CD4-positive, alpha-beta T cell (primary cell): Measurements from ENCODE around the gene ARF6. TPM values are rescaled to one million over a fixed set of nuclear protein-coding genes. Genes with fewer than 3 reads are reported as not detected.

Experiments
- ATAC-seq: fragments of 200-7000 bp; cut with Tn5 transposase; one replicate; pipeline ENCODE4 v1.10.0; 2022; ENCODE audit warnings: mild to moderate bottlenecking; ENCODE audit not compliant: poor library complexity
- CTCF ChIA-PET: fragments of 350-600 bp; sonication (Branson Sonifier 250); formaldehyde crosslinking; loops from one replicate; lab custom pipeline; 2021; ENCODE audit warnings: antibody characterized with exemption, inconsistent platforms; lab: Charles Lee
- POLR2A ChIA-PET: fragments of 350-600 bp; sonication (Branson Sonifier 250); formaldehyde crosslinking; loops from one replicate; lab custom pipeline; 2021; ENCODE audit warnings: antibody characterized with exemption, inconsistent platforms; lab: Charles Lee
- DNase-seq, 14 experiments: peaks; one replicate each; pipeline ENCODE4 v3.0.0-alpha.2; 2013 to 2020; ENCODE audit warnings: mixed read lengths in 2 of 14
- H3K27ac ChIP-seq, 2 donors: one replicate each; pipeline versions ENCODE4 v1.5.1 to v1.7.0; 2013; ENCODE audit warnings: low read length in 2 of 2, low read depth in 1 of 2, mild to moderate bottlenecking in 1 of 2
- H3K27me3 ChIP-seq, 2 experiments: 1 replicate in 1 of 2; 2 replicates in 1 of 2; pipeline versions ENCODE4 v1.6.1 to v1.7.0; 2013; ENCODE audit warnings: low read length in 2 of 2, control low read depth in 1 of 2, mild to moderate bottlenecking in 1 of 2, moderate library complexity in 1 of 2; ENCODE audit not compliant: insufficient read depth in 2 of 2, control insufficient read depth in 1 of 2
- H3K36me3 ChIP-seq: one replicate; pipeline ENCODE4 v1.6.1; 2013; ENCODE audit warnings: low read length, control low read depth; ENCODE audit not compliant: insufficient read depth
- H3K4me1 ChIP-seq: one replicate; pipeline ENCODE4 v1.6.1; 2013; ENCODE audit warnings: low read length, control low read depth; ENCODE audit not compliant: insufficient read depth
- H3K4me3 ChIP-seq: one replicate; pipeline ENCODE4 v1.5.1; 2013; ENCODE audit warnings: mild to moderate bottlenecking, low read length, moderate library complexity
- H3K9me3 ChIP-seq, 2 experiments: 1 replicate in 1 of 2; 2 replicates in 1 of 2; pipeline versions ENCODE4 v1.6.1 to v1.7.0; 2013; ENCODE audit warnings: low read length in 2 of 2, mild to moderate bottlenecking in 2 of 2, control low read depth in 1 of 2, moderate library complexity in 1 of 2; ENCODE audit not compliant: control insufficient read depth in 1 of 2, insufficient read depth in 1 of 2
- H3K27ac Mint-ChIP-seq: one replicate; pipeline ENCODE4 v1.8.0; 2020; ENCODE audit warnings: mixed read lengths
- H3K27me3 Mint-ChIP-seq: one replicate; pipeline ENCODE4 v1.8.0; 2021; ENCODE audit warnings: mixed read lengths
- H3K36me3 Mint-ChIP-seq: one replicate; pipeline ENCODE4 v1.8.0; 2021; ENCODE audit warnings: low read depth, mixed read lengths
- H3K4me1 Mint-ChIP-seq: one replicate; pipeline ENCODE4 v1.8.0; 2021; ENCODE audit warnings: low read depth, mixed read lengths
- H3K4me3 Mint-ChIP-seq: one replicate; pipeline ENCODE4 v1.8.0; 2020; ENCODE audit warnings: mild to moderate bottlenecking, mixed read lengths
- H3K9me3 Mint-ChIP-seq: one replicate; pipeline ENCODE4 v1.8.0; 2020; ENCODE audit warnings: mixed read lengths
- CTCF ChIP-seq: fragments of 200-600 bp; IDR thresholded peaks from one replicate; pipeline ENCODE4 v1.8.0; 2022; ENCODE audit warnings: antibody characterized with exemption, mild to moderate bottlenecking
- intact Hi-C, 2 experiments: fragments of 100-400 bp; cut with DNase I in 1 of 2; cut with micrococcal nuclease in 1 of 2; formaldehyde crosslinking; loops; one replicate each; pipeline versions ENCODE4 v1.15.1 to v1.9.0; 2023 to 2025; cut with DNase I, micrococcal nuclease
- total RNA-seq, 174 experiments: library from RNA in 2 of 174; stranded (reverse) in 2 of 174; gene quantifications; one replicate each; pipeline ENCODE4 v1.2.3 and lab custom pipeline; 2021 to 2026

The ARF6 gene
- total RNA-seq, 2 experiments from 2014 or later, result 67.2 to 69.7 TPM

GRCh38 chr14:49926803-49927202 lies 33.9 kb downstream of the ARF6 start:
- H3K27ac ChIP-seq, result no peak overlapping the region
- no peaks in the 10 kb centered on the region for H3K9me3 ChIP-seq
- POLR2A ChIA-PET, result interaction anchor here (1.5 kb wide), 1 partner anchor 19 kb away, joined by 4 read pairs; no protein-coding TSS in a partner anchor
- Mint-ChIP-seq H3K36me3 (no peaks in the 10 kb centered on the region), H3K4me3 (no peak overlapping the region), H3K9me3 (no peaks in the 10 kb centered on the region), H3K27ac (no peak overlapping the region), H3K4me1 (no peaks in the 10 kb centered on the region), H3K27me3 (no peaks in the 10 kb centered on the region)
- TF ChIP-seq CTCF, result no peak
- ATAC-seq (no peak), DNase-seq (no peak)
- no peaks in the 10 kb centered on the region for H3K27me3 ChIP-seq
- no peaks in the 10 kb centered on the region for H3K36me3 ChIP-seq
- CTCF ChIA-PET, result no interaction called here
- peaks cover 4% of the 10 kb centered on the region for H3K4me1 ChIP-seq
- intact Hi-C loops, result no loop called here
- no peak overlapping the region for H3K4me3 ChIP-seq

- Histone ChIP-seq H3K4me3 (no peak overlapping the region), H3K27ac (no peak overlapping the region), H3K27me3 (no peaks in the 10 kb centered on the region), H3K4me1 (peaks cover 4% of the 10 kb centered on the region), H3K9me3 (no peaks in the 10 kb centered on the region), H3K36me3 (no peaks in the 10 kb centered on the region)
- ChIA-PET POLR2A (interaction anchor here (1.4 kb wide), 1 partner anchor 19 kb away, joined by 3 read pairs; no protein-coding TSS in a partner anchor), CTCF (no interaction called here)
- Mint-ChIP-seq H3K27me3 (no peaks in the 10 kb centered on the region), H3K4me3 (no peak overlapping the region), H3K27ac (no peak overlapping the region), H3K9me3 (no peaks in the 10 kb centered on the region), H3K4me1 (no peaks in the 10 kb centered on the region), H3K36me3 (no peaks in the 10 kb centered on the region)
- ATAC-seq (no peak), DNase-seq (no peak)
- TF ChIP-seq CTCF, result no peak
- intact Hi-C loops, result no loop called here
Measured at GRCh38 chr14:49928015-49928414, 35.1 kb downstream of the ARF6 start.

GRCh38 chr14:49930720-49931119 lies 37.8 kb downstream of the ARF6 start:
- Mint-ChIP-seq H3K4me1 (no peaks in the 10 kb centered on the region), H3K4me3 (no peak overlapping the region), H3K9me3 (no peaks in the 10 kb centered on the region), H3K27me3 (no peaks in the 10 kb centered on the region), H3K36me3 (no peaks in the 10 kb centered on the region), H3K27ac (no peak overlapping the region)
- DNase-seq, result no peak
- intact Hi-C loops, result no loop called here
- no peak for ATAC-seq
- TF ChIP-seq CTCF, result no peak
- no peak overlapping the region for H3K27ac ChIP-seq
- H3K36me3 ChIP-seq, result no peaks in the 10 kb centered on the region
- no peaks in the 10 kb centered on the region for H3K4me1 ChIP-seq
- POLR2A ChIA-PET, result interaction anchor here (0.7 kb wide), 1 partner anchor 116 kb away, joined by 3 read pairs; no protein-coding TSS in a partner anchor
- CTCF ChIA-PET, result no interaction called here
- no peak overlapping the region for H3K4me3 ChIP-seq
- H3K9me3 ChIP-seq, result no peaks in the 10 kb centered on the region
- H3K27me3 ChIP-seq, result no peaks in the 10 kb centered on the region
